Stimulated activated CD8-positive, alpha-beta memory T cell treated with anti-CD3 and anti-CD28 coated beads, Interleukin-12 subunit alpha, Interleukin-12 subunit beta, amount 100 ng/mL, for 24 hours (primary cell): ENCODE results near the gene DENND1A.

Source experiments
- DNase-seq: peaks from one replicate; pipeline ENCODE4 v3.0.0-alpha.2; 2020; ENCODE audit errors: extremely low read depth

Gene DENND1A

DNA sequence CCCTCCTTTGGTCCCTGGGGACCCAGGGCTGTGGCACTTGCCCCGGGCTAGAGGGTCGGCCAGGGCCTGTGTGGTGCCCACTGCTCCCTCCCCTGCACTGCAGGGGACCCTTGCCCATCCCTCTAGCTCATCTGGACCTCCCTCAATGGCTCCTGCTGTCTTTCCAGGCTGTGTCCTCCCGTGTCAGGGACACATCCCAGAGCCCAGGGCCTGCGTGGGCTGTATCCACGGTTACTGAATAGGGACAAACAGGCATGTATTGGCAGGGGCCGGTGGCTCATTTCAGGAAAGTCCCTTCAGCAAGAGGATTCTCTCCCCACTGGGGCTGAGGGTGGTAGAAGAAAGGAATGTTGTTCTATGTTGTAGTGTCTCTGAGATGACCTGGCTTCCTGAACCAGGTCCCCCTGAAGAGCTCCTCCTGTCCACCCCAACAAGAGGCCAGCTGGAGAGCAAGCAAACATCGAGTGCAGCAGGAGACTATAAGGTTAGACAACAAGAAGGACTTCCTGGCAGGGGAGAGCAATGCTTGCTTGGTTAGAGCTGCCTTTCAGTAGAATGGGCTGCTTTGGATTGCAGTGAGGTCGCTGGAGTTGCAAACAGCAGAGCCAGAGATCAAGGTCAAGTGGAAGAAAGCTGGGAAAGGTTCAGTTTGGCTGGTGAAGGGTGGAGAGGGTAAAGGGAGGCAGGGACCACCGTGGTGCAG, 575.0 kb downstream of the DENND1A start:
- no peak for DNase-seq

DNA sequence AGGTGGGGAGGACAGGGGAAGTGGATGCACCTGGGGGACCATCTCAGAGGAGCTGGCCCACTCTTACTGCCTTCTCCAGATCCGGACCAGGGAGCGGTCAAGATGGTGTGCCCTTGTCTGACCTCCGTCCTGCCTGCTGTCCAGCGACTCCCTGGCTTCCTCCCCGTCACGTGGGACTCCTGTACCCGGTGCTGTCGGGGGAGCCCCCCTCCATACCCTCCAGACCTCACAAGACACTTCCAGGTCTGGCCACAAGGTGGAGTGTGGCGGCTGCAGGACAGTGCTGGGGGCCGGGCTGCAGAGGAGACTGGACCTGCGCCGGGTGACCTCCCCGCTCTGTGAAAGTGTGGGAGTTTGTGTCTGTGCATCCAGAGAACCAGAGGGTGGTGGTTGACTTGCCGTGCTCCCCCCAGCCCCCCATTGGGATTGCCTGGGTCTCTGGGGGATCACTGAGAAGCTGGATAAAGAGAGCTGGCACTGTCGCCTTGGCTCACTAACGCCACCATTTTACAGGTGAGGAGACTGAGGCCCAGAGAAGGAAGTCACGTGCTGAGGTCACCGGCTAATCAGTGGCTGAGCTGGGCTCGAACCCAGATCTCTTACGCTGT, 575.8 kb downstream of the DENND1A start:
- DNase-seq, result no peak

DNA sequence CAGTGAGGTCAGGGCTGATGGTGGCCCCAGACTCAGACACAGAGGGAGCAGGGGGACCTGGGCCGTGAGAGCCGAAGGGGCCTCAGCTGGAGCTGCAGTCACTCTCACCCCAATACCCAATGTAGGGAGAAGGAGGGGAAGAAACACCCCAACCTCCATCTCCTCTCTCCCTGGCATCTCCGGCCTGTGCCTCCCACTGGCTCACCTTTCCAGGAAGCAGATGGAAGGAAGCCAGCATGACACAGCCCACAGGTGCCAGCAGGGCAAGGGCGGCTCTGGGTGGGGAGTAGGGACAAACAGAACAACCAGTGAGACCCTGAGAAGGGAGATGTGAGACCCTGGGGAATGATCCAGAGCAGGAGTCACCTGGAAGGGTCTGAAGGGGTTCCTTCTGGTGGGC, 576.9 kb downstream of the DENND1A start:
- DNase-seq, result no peak

- DNase-seq, result no peak
Observed at GRCh38 chr9:123350590-123351310, 579.2 kb downstream of the DENND1A start.

DNA sequence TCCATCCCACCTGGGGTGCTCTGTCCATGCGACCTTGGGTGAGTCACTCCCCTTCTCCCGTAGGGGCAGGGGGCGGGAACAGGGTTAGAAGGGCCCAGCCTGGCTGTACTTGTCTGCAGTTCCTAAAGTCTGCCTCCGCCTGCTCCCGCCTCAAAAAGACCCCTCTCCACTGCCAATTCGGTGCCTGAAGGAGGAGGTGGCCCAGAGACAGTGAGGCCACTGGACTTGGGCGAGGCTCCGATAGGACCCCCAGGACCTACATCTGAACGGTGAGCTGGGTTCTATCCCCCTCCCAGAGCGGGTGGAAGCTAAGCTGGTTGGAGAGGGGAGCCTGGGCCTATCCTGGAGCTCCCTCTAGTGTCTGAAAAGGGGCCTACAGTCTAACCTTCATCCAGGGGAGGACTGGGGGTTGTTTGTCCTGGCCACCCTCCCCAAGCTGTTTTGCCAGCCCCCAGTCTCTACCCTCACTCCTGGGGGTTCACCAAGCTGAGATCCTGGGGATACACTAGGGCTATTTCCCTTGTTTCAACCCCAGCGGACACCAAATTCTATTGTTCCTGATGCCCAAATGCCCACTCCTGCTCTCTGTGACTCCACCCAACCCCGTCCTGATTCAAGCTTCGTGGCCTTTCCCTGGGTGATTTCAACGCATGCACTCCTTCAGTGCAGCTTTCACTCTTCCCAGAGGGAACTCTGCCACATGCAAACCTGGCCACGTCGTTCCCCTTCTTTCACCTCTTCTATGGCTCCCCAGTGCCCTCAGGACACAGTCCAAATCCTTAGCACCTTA, 580.0 kb downstream of the DENND1A start:
- no peak for DNase-seq

DNA sequence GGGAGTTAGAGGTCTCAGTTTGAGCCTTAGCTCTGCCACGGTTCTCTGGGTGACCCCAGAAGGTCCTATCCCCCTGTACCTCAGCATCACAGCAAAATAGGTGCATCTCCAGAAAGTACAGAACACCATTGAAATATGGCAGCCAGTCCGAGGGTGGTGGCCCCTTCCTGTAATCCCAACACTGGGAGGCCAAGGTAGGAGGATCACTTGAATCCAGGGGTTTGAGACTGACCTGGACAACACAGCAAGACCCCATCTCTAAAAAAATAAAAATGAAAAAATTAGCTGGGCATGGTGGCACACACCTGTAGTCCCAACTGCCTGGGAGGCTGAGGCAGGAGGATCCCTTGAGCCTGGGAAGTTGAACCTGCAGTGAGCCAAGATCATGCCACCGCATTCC, 580.9 kb downstream of the DENND1A start:
- no peak for DNase-seq

- DNase-seq, result no peak
Observed at GRCh38 chr9:123348317-123348992, 581.5 kb downstream of the DENND1A start.

- no peak for DNase-seq
Observed at GRCh38 chr9:123347289-123348060, 582.5 kb downstream of the DENND1A start.

DNA sequence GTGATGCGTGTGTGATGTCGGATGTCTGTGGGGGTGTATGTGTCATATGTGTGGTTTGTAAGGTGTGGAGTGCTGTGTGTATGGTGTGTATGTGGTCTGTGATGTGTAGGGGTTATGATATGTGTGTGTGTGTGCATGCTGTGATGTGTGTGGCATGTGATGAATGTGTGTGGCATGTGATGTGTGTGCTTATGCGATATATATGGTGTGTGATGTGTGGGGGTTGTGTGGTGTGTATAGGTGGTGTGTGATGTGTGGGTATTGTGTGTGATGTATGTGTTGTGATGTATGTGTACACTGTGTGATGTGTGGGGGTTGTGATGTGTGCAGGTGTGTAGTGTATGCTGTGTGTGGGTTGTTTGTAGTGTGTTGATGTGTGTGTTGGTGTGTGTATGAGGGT, 583.1 kb downstream of the DENND1A start:
- no peak for DNase-seq

DNA sequence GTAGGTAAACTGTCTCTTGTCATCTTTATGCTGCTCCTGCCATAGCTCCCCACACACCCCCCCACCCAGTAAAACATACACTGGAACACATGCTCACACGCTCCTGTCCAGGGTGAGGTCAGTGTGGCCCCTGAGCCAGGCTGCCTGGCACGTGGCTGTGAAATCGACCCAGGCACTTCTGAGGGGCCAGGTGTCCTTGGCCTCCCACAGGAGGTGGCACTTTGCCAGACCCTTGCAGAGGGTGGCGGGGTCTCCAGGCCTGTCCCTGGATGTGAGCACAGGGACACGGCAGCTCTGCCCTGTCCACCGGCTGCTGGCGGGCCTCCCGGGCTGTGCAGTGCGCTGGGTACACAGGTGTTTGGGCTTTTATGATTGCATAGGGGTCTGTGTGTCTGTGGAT, 583.9 kb downstream of the DENND1A start:
- DNase-seq, result no peak

GRCh38 chr9:123345567-123345955, 584.4 kb downstream of the DENND1A start:
- DNase-seq, result no peak

GRCh38 chr9:123344192-123344949, 585.6 kb downstream of the DENND1A start:
- DNase-seq, result no peak

DNA sequence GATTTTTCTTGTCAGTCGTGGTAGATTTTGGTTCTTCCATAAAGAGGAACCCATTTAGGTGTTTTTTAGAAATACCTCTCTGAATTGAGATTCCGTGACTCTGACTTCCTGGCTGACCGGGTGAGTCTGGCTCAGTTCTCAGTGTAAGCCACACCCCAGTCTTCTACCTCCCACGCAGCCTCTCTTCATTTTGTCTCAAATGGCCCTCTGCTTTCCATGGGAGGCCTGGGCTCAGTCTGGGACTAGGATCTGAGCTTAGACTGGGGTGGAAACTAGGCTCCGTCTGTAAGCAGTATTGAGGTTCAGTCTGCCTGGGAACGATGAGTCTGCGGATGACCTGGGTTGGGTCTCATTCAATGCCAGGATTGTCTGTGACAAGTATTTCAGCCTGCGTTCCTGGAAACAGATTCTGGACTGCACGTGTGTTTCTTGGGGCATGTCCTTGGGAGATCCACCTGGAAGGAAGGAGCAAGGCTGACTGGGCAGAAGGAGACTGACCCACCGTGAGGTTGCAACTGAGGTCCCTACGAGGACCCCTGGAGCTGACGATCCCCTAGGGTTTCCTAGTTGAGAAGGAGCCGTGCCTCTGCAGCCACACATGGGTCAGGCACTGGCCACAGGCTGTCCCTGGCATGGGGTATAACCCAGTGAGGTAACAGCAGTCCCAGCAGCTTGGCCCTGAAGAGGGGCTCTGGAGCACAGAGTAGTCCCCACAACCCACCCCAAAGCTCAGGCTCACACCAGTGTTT, 586.3 kb downstream of the DENND1A start:
- DNase-seq, result no peak

- DNase-seq, result no peak
Observed at GRCh38 chr9:123342247-123342646, 587.7 kb downstream of the DENND1A start.

DNA sequence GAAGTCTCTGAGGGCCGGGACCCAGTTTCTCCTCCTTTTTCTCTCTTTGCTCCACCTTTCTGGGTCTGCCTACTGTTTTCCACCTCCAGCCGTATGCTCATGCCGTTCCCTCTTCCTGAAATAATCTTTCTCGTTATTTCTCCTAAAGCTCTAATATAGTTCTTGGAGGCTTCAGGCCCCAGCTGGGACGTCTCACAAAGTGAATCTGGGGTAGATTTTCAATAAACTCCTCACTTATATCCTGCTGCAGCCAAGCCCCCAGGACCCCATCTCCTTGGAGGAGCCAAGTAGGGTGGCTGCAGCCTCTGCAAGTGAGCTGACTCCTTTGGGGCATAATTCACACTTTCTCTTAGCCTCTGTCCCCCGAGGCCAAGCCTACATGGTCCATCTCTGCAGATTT, 588.1 kb downstream of the DENND1A start:
- DNase-seq, result no peak

GRCh38 chr9:123339666-123340510, 590.0 kb downstream of the DENND1A start:
- peak; percentile 33 for DNase-seq

DNA sequence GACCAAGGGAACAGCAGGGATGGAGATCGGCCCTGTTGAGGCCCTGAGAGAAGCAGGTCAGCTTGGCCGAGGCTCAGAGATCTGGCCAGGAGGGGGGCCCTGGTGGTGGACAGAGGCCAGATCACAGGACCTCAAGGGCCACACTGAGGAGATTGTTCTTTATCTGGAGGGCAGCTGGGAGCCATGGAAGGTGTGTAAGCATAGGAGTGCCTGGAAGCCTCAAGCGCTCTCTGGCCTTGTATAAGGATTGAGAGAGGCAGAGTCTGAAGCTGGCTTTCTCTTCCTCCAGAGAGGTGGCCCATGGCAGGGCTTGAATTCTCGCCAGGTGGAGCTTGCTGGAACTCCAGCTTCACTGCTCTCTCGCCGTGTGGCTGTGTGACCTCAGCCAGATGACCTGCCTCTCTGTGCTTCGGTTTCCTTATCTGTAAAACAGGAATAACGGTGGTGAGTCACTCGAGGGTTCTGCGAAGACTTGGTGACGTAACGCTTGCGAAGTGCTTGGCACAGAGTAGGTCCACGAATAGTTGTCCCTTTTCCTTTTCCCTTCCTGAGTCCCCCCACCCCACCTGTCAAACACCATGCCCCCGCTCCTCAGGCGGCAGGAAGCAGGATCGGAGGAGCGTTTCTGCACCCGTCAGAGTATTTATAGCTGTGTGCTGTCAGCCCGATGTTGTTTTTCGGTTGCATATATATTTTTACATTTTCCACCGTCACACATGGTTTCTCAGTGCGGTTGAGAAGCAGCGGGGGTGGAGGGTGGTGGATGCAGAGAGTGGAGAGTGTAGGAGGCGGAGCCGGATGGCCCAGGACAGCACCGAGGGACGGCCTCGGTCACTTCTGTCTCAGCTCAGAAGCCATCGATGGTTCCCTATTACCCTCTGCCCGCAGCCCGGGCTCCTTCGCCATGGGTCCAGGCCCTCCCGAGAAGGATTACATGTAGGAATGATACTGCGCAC, 590.9 kb downstream of the DENND1A start:
- peak; percentile 49 for DNase-seq
